HG03103 (cell line): ENCODE data around the gene TOGARAM2.

Source experiments
- ATAC-seq: cut with Tn5 transposase; IDR thresholded peaks from one replicate; pipeline ENCODE4 v1.9.1; 2021; ENCODE audit warnings: low read depth; ENCODE audit not compliant: unreplicated experiment

The TOGARAM2 gene

DNA sequence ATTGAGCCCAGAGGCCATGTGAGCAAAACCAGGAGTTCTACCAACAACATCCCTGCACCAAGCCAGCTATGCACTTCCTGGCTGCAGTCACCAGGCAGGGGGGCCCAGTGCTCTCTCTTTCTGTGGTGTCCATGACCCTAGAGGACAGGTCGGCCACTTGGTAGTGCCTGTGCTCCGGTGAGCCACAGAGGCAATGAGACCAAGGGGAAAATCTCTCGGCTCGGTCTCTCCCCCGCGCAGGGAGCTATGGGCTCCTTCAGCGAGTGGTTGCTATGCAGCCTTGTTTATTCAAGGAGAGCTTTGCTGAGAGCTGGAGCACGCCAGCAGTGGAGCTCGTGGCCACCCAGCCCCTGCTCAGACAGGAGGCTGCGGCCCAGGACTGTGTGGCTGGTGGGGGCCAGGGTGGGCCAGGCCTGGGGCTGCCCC, at the start of gene TOGARAM2:
Gene TOGARAM2, plus strand, starts transcription at position 283 of the 426 bp plus-strand sequence. CDS start 13,537 bp downstream, outside the sequence.
- no peak for ATAC-seq

DNA sequence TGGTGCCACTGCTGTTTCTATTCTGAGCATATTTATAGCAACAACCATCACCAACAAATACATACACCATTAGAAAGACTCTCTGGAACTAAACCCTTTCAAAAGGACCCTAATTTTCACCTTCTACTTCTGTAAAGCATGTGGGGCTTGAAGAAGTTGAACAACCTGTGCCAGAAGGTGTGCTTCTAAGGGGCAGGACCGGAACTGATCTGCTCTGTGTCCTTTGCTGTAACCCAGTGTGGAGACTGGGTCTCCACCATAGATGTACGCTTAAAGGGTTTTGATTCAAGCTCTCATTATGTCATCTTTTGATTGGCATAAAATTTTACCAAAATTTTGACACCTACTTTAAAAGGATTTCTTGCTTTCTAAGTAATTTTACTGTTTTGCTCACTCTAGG, 46.3 kb upstream of the TOGARAM2 start:
- ATAC-seq, result no peak

- ATAC-seq, result no peak
Measured at GRCh38 chr2:28941008-28941407, 40.1 kb upstream of the TOGARAM2 start.

- no peak for ATAC-seq
Measured at GRCh38 chr2:28944535-28945248, 36.4 kb upstream of the TOGARAM2 start.

DNA sequence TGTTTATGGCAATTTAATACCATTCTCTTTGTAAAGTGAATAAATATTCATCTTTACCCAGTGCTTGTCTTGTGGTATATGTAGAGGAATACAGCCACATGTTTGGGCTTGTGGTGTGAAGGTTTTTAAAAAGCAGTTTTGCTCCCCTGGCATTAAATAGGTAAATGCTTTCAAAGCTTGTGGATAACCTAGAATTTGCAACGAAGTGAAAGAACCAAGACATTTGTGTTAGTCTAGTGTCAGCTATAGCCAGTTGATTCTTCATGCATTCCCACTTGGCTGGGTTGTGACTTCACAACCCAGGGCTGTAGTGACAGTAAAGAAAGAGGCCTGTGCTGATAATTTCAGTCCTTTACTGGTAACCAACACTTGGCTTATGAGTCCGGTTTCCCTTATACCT, 32.9 kb upstream of the TOGARAM2 start:
- ATAC-seq, result no peak

DNA sequence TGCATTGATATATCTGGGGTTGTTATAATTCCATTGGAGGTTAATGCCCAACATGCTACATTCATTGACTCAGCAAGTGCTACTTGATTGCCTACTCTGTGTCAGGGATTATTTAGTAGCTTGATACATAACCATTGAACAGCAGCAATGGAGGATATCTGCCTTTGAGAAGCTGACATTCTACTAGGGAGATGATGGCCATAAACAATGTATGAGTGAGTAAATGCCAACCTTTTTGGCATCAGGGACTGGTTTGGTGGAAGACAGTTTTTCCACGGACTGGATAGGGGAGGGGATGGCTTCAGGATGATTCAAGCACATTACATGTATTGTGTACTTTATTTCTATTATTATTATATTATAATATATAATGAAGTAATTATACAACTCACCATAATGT, 31.9 kb upstream of the TOGARAM2 start:
- no peak for ATAC-seq

- no peak for ATAC-seq
Measured at GRCh38 chr2:28949617-28950305, 31.3 kb upstream of the TOGARAM2 start.

DNA sequence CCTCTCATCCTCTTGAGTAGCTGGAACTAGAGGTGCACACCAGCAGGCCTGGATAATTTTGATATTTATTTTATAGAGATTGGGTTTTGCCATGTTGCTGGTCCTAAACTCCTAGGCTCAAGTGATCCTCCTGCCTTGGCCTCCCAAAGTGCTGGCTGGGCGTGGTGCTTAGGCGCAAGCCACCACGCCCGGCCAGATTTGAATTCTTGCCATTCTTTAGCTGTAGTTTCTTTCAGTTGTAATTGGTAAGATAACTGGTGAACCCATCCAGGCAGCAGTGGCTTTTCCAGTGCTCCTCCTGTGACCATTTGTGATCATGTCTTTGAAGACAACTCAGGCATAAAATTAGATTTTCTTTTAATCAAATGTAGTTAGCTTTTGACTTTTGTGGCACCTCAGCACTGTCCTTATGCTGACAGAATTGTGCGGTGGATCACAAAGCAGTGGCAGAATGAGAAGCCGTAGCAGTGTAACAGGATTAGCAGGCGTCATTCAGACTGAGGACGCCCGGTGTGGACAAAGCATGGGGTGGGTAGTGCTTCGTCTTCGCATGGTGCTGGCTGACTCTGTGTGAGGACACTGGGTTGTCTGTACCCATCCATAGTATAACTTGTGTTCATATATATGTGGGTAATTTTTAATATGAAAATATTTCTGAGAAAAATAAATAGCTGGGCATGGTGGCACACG, 30.0 kb upstream of the TOGARAM2 start:
- no peak for ATAC-seq

DNA sequence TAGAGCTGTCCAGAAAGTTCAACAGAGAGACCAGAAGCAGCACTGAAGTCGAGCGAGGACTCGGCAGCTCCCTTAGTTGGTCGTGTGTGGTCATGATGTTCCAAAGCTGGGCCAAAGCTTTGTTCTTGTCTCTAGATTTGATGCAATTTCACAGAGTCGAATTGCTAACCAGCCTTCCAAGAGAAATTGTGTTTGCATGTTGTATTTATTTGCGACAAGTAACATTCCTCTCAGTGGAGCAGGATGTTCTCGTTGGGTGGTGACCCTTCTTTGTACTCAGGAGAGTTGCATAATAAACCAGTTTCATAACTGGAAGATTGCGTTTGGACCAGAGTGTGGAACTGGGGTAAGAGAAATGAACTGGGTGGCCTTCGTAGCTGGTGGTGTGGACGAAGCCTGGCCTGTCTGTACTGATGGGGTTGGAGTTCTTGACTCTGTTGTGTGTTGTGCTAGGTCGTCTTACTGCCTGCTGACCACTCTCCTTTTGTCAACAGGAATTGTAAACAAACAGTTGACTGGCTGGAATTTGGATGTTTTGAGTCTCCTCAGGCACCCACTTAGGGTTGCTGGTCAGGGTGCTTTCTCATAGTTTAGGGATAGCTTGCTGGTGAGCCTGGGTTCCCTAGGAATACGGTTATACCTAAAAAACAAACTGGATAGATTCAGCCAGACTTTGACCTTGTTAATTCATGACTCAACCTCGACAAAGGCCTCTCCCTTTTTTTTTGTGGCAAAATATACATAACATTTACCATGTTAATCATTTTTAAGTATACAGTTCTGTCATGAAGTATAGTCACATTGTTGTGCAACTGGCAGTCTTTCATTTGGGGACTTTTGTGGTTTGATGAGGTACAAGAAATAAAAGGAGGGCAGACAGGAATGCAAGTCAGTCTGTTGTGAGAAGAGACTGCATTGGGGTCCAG, 28.9 kb upstream of the TOGARAM2 start:
- ATAC-seq, result no peak

DNA sequence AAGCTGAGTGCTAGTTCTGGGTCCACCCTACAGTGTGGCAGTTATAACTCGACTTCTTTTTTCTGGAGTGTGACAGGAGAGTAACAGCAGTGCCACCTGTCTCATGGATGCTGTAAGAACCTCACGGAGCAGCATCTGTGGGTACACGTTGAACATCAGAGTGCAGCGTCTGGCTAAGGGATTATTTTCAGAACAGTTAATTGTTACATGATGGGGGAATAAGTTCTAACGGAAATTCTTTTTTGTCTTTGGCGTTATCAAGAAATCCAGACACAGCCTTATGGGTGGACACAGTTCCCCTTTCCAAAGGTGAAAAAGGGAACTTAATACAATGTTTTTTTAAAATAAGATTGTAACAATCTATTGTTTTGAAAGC, 28.3 kb upstream of the TOGARAM2 start:
- no peak for ATAC-seq

DNA sequence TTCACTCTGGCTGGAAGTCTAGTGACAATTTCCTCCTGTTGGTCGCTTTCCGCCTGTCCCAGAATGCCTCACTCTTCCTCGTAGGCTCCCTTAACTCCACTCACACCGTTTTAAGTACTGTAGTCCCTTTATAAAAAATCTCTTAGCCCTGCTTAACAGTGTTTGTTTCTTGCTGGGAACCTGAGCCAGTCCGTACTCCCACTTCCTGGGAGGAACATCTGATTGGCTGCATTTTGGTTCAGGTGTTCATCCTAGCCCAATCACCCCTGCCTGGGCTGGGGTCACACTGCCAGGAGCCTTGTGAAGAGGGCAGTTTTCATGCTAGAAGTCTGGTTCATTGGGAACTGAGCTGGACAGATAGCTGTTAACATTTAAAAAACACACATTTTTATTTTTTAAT, 25.6 kb upstream of the TOGARAM2 start:
- no peak for ATAC-seq

GRCh38 chr2:28956415-28956826, 24.7 kb upstream of the TOGARAM2 start:
- no peak for ATAC-seq

GRCh38 chr2:28956890-28957289, 24.2 kb upstream of the TOGARAM2 start:
- no peak for ATAC-seq

DNA sequence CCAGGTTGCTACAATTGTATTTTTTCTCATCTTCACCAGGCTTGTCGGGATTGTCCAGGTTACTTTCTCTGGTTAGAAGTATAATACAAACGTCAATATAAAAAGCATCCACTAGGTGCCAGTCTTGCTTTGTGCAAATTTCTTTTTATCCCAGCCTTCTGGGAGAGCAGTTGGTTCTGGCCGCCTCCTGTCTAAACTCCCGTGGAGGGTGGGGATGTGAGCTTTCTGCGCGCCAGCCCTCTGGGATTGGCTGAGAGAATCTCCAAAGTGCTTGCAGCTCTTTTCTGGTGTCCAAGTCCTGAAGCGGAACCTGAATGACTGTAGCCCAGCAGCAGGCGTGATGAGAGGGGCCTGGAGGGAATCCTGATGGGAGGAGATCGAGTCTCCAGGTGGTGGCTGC, 22.4 kb upstream of the TOGARAM2 start:
- no peak for ATAC-seq

DNA sequence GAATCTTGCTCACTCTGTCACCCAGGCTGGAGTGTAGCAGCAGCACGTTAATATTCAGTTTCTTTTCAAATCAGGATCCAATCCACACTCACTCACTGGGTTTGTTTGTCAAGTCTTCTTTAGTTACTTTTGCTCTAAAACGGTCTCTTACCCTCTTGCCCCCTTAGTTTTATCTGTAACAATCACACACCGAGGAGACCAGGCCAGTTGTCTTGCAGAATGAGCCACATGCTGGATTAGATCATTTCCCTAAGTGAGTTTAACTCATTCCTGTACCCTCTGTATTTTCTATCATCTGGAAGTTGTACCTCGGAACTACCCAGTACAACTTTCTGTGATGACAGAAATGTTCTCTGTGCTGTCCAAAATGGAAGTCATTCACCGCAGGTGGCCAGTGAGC, 20.7 kb upstream of the TOGARAM2 start:
- no peak for ATAC-seq

DNA sequence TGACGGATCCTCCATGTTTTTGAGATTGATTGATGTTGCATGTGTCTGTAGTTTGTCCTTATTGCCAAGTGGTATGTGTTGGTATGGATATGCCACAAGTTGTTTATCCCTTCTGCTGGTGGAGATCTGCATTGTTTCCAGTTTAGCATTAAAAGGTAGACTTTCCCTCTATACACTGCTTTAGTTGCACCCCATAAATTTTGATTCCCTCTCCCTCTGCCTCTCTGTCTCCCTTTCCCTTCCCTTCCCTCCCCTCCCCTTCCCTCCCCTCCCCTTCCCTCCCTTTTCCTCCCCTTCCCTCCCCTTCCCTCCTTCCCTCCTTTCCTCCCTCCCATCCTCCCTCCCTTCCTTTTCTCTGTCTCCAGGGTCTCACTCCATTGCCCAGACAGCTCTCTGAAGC, 18.6 kb upstream of the TOGARAM2 start:
- no peak for ATAC-seq

DNA sequence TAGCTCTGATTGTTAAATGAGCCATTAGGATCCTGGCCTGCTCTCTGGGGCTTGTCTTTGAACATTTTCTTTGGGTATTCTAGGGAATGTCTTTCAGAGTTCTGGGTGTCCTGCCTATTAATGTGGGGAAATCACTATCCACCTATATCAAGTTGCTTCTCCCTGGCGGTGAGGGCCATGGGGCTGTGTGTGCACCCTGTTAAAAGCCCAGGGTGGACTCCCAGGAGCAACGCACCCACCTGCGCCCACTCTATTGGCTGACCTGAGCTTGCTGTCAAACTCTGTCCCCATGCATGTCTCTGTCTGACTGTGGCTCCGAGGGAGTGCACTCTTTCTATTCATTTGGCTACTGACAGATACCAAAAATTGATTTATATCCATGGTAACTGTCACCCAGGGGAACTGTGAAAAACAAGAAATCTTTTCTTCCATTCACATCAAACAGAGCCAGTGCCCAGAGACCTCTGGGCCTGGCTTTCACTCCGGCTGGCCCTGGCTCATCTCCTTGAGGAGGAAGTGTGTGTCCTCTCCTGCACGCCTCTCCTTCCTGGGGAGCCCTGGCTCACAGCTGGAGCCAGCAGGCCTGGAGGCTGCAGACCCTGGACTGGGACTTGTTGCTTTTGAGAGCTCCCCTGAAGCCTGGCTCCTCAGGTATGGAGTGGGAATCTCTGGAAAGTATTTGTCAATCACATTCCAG, 10.5 kb upstream of the TOGARAM2 start:
- ATAC-seq, result no peak

DNA sequence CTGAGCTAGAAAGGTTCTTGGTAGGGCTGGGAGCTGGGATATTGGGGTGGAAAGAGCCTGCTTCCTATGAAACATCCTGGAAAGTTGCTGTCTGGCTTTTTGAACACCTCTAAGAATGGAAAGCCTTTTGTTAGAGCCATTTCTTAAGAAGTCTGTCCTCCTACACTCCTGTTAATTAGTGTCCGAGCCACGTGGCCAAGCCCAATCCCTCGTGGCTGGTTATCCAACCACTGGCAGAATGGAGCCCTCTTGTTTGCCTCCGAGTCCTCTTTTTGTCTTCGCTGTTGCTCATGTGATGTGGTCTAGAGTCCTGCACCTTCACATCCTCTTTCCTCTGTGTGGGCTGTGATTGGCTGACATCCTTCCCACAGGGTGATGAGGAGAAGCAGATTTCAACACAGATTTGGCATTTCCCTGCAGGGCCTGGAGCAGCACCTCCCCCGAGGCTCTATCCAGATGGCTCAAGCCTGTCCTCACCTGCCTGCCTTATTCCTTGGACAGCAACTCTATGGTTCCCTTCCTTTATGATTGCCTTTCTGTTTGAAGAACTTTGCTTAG, 8.2 kb upstream of the TOGARAM2 start:
- no peak for ATAC-seq

- ATAC-seq, result no peak
Measured at GRCh38 chr2:28974252-28974651, 6.8 kb upstream of the TOGARAM2 start.

- no peak for ATAC-seq
Measured at GRCh38 chr2:28975671-28976070, 5.4 kb upstream of the TOGARAM2 start.
